GM10266 (cell line): ENCODE measurements around the gene PXDN.

Source experiments
- DNase-seq: peaks from one replicate; pipeline ENCODE4 v3.0.0; 2012; ENCODE audit errors: extremely low spot score
- CTCF ChIP-seq: IDR thresholded peaks from 2 replicates; pipeline ENCODE4 v1.5.1; 2012; ENCODE audit warnings: mild to moderate bottlenecking, low read depth; ENCODE audit not compliant: control insufficient read depth, insufficient read depth; ENCODE audit errors: missing control alignments

PXDN gene

GRCh38 chr2:1673160-1673944 lies 71.0 kb downstream of the PXDN start:
- no peak for TF ChIP-seq CTCF
- no peak for DNase-seq

DNA sequence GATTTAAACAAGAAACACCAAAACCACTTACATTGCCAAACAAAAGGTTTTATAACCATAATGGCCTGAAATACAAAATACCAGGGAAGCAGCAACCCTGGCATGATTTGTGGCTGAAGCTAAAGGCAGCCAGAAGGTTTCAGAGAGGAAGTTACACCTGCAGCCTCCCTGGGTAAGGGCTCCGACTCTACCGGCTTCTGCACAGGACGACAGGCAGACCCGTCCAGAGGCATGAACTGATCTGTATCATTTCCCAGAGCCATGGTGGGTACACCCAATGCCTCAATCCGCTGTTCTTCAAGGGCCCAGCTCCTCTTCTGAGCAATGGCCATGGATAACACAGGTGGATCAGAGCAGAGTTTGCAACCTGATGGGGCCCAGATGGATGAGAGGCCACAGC lies 71.6 kb downstream of the PXDN start:
- DNase-seq, result no peak
- TF ChIP-seq CTCF, result no peak

- no peak for DNase-seq
- no peak for TF ChIP-seq CTCF
These were observed 72.4 kb downstream of the PXDN start for GRCh38 chr2:1671916-1672315.

DNA sequence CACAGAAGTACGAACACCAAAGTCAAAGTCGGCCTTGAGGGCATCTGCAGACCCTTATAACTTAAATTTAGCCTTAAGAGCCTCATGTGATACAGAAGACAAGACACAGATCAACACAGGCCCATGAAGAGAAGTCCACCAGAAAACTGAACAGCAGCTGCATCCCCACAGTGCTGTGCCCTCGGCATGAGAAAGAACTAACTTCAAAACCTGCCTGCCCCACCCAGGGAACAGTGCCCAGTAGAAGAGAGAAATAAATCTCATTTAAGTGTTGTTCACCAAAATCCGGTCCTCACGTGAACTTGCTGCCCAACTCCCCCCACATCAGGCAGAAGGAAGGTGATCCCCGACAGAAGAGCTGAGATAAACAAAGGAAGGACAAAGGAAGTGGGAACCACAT lies 73.7 kb downstream of the PXDN start:
- no peak for DNase-seq
- TF ChIP-seq CTCF, result no peak

DNA sequence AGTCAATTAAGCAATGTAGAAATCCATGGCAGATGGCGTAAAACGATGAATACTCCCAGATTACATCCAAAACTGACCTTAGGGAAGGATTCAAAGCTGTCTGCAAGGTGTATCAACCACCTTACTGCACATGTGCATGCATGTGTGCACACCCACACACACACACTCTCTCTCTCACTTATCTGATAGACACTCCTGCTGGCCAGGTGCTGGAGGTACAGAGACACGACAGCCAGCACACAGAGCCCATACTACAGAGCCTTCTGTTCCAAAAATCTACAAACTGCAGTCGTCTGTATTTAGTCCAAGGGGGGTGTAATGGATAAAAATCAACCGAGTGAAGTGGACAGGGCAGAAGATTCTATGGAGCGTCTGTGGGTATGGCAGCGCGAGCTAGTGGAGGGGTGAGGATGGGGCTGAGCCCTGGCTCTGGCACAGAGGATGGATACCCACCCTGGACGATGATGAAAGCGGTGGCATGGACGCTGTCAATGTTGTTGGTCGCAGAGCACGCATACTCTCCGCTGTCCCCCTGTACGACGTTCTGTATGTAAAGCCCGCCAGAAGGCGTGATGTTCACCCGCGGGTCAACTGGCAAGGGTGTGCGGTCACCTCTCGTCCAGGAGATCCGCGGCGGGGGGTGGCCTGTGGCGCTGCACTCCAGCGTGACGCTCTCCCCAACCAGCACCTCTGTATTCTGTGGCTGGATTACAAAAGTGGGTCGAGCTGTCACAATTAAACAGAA lies 78.4 kb downstream of the PXDN start:
- TF ChIP-seq CTCF, result no peak
- no peak for DNase-seq

- TF ChIP-seq CTCF, result no peak
- DNase-seq, result no peak
These were observed 79.6 kb downstream of the PXDN start for GRCh38 chr2:1664698-1665097.

- TF ChIP-seq CTCF, result no peak
- no peak for DNase-seq
These were observed 80.2 kb downstream of the PXDN start for GRCh38 chr2:1664076-1664605.
